Prostate gland (tissue), 2 donors: ENCODE measurements around the gene LRRC10B. TPM values are rescaled to one million over a fixed set of nuclear protein-coding genes. Genes with fewer than 3 reads are reported as not detected.

Source experiments
- DNase-seq: peaks from one replicate; pipeline ENCODE4 v3.0.0-alpha.2; 2019; ENCODE audit warnings: low spot score
- H3K27ac ChIP-seq, 2 donors: fragments of 200-600 bp; sonication (generic); 2 replicates each; pipeline ENCODE4 v1.5.1; 2017 to 2019
- H3K27me3 ChIP-seq: fragments of 200-600 bp; sonication (generic); replicated peaks from 2 replicates; pipeline ENCODE4 v1.5.1; 2019; ENCODE audit not compliant: insufficient read depth
- H3K36me3 ChIP-seq, 2 donors: fragments of 200-600 bp; sonication (generic); 1 replicate in 1 of 2; 2 replicates in 1 of 2; pipeline versions ENCODE4 v1.5.1 to v1.8.1; 2017 to 2019
- H3K4me1 ChIP-seq: fragments of 200-600 bp; sonication (generic); replicated peaks from 2 replicates; pipeline ENCODE4 v1.5.1; 2019
- H3K4me3 ChIP-seq, 2 donors: fragments of 200-600 bp; sonication (generic); 2 replicates each; pipeline ENCODE4 v1.5.1; 2017 to 2019
- H3K9me3 ChIP-seq: fragments of 200-600 bp; sonication (generic); 2 replicates; pipeline ENCODE4 v1.5.1; 2017
- CTCF ChIP-seq, 4 experiments: fragments of 200-600 bp in 2 of 4; fragments of 450-650 bp in 2 of 4; sonication (generic) in 2 of 4; IDR thresholded peaks; 1 replicate in 3 of 4; 2 replicates in 1 of 4; pipeline ENCODE4 v1.5.1; 2016 to 2019; ENCODE audit warnings: antibody characterized with exemption in 4 of 4, mild to moderate bottlenecking in 2 of 4, moderate library complexity in 2 of 4
- POLR2A ChIP-seq: fragments of 450-650 bp; IDR thresholded peaks from one replicate; pipeline ENCODE4 v1.6.1; 2016; ENCODE audit warnings: antibody characterized with exemption, mild to moderate bottlenecking
- POLR2AphosphoS5 ChIP-seq: sonication (generic); formaldehyde crosslinking; IDR thresholded peaks from one replicate; pipeline ENCODE4 v1.6.1; 2017; ENCODE audit warnings: antibody characterized with exemption
- WGBS: methylation state at CpG from one replicate; pipeline ENCODE4 v1.1.5; 2018; 5-methylcytosine and 5-hydroxymethylcytosine counted together
- intact Hi-C: fragments of 100-400 bp; cut with DNase I; formaldehyde crosslinking; loops from one replicate; pipeline ENCODE4 v1.14.2; 2022
- total RNA-seq, 2 donors: library from RNA; depleted of rRNA; stranded (reverse); fragments of >200 nt; gene quantifications; one replicate each; pipeline ENCODE4 v1.1.0, GENCODE V29; 2016

The LRRC10B gene
- total RNA-seq, 2 donors from 2014 or later = 0.09 to 1.2 TPM

GRCh38 chr11:61518032-61518795, 9.7 kb downstream of the LRRC10B start:
- Histone ChIP-seq H3K27me3 (no peaks in the 10 kb centered on the region), H3K27ac (no peak overlapping the region), H3K9me3 (no peaks in the 10 kb centered on the region), H3K4me1 (peaks cover 6% of the 10 kb centered on the region), H3K4me3 (no peak overlapping the region), H3K36me3 (peaks cover 0 to 2% of the 10 kb centered on the region in 2 donors)
- intact Hi-C loops = loop anchor here (5.0 kb wide), 1 partner anchor 71 kb away; no protein-coding TSS in a partner anchor
- no peak for DNase-seq
- WGBS = 88% methylated on average over 23 of the region's 23 CpGs
- TF ChIP-seq CTCF (IDR thresholded peaks at IDR 0.05) (no peak), POLR2AphosphoS5 (no peak), POLR2A (no peak)

- Histone ChIP-seq H3K4me1 (no peaks in the 10 kb centered on the region), H3K27ac (no peak overlapping the region), H3K27me3 (no peaks in the 10 kb centered on the region), H3K36me3 (peaks cover 0 to 3% of the 10 kb centered on the region in 2 donors), H3K9me3 (no peaks in the 10 kb centered on the region), H3K4me3 (no peak overlapping the region)
- TF ChIP-seq CTCF (IDR thresholded peaks at IDR 0.05) (no peak), POLR2A (no peak), POLR2AphosphoS5 (no peak)
- 93% methylated on average over 15 of the region's 15 CpGs for WGBS
- no peak for DNase-seq
- intact Hi-C loops = no loop called here
These were observed 14.3 kb downstream of the LRRC10B start for GRCh38 chr11:61522881-61523280.

GRCh38 chr11:61524446-61524845, 15.9 kb downstream of the LRRC10B start:
- Histone ChIP-seq H3K27ac (no peak overlapping the region), H3K4me1 (no peaks in the 10 kb centered on the region), H3K36me3 (peaks cover 0 to 3% of the 10 kb centered on the region in 2 donors), H3K4me3 (no peak overlapping the region), H3K9me3 (no peaks in the 10 kb centered on the region), H3K27me3 (no peaks in the 10 kb centered on the region)
- 94% methylated on average over 12 of the region's 12 CpGs for WGBS
- no peak for DNase-seq
- intact Hi-C loops = no loop called here
- TF ChIP-seq POLR2AphosphoS5 (no peak), CTCF (IDR thresholded peaks at IDR 0.05) (no peak), POLR2A (no peak)

- intact Hi-C loops = no loop called here
- TF ChIP-seq CTCF (IDR thresholded peaks at IDR 0.05) = no peak
- no peak for TF ChIP-seq POLR2AphosphoS5
- no peak for TF ChIP-seq POLR2A
- no peaks in the 10 kb centered on the region for H3K4me1 ChIP-seq
- no peaks in the 10 kb centered on the region for H3K9me3 ChIP-seq
- H3K36me3 ChIP-seq = peaks cover 0 to 3% of the 10 kb centered on the region in 2 donors
- no peak overlapping the region for H3K27ac ChIP-seq
- no peaks in the 10 kb centered on the region for H3K27me3 ChIP-seq
- WGBS = 87% methylated on average over 19 of the region's 19 CpGs
- DNase-seq = no peak
- no peak overlapping the region for H3K4me3 ChIP-seq
These were observed 16.5 kb downstream of the LRRC10B start for GRCh38 chr11:61524963-61525587.
